Activated naive CD4-positive, alpha-beta T cell treated with anti-CD3 and anti-CD28 coated beads, Interleukin-2, amount 10 ng/mL, durations not matched to agents 7 days and 5 days (primary cell): Measurements from ENCODE around the gene NTM.

Source experiments
- CTCF ChIA-PET: fragments of 350-600 bp; sonication (Branson Sonifier 250); formaldehyde crosslinking; loops from one replicate; lab custom pipeline; 2021; ENCODE audit warnings: antibody characterized with exemption; lab: Charles Lee
- DNase-seq: peaks from one replicate; pipeline ENCODE4 v3.0.0-alpha.2; 2020
- H3K27ac Mint-ChIP-seq: one replicate; pipeline ENCODE4 v1.8.0; 2021; ENCODE audit warnings: mild to moderate bottlenecking, moderate library complexity, mixed read lengths
- H3K27me3 Mint-ChIP-seq: one replicate; pipeline ENCODE4 v1.8.0; 2021; ENCODE audit warnings: mild to moderate bottlenecking, mixed read lengths
- H3K36me3 Mint-ChIP-seq: one replicate; pipeline ENCODE4 v1.8.0; 2021; ENCODE audit warnings: mixed read lengths
- H3K4me1 Mint-ChIP-seq: one replicate; pipeline ENCODE4 v1.8.0; 2021; ENCODE audit warnings: mixed read lengths
- H3K4me3 Mint-ChIP-seq: one replicate; pipeline ENCODE4 v1.8.0; 2021; ENCODE audit warnings: mild to moderate bottlenecking, moderate library complexity, mixed read lengths
- H3K9me3 Mint-ChIP-seq: one replicate; pipeline ENCODE4 v1.8.0; 2021; ENCODE audit warnings: mixed read lengths

NTM gene

GRCh38 chr11:131354251-131354701 lies 16.1 kb upstream of the NTM start:
- H3K27ac Mint-ChIP-seq = no peak overlapping the region
- no peak overlapping the region for H3K4me3 Mint-ChIP-seq
- CTCF ChIA-PET = no interaction called here
- H3K4me1 Mint-ChIP-seq = no peaks in the 10 kb centered on the region
- H3K9me3 Mint-ChIP-seq = peaks cover 5% of the 10 kb centered on the region
- DNase-seq = no peak
- H3K27me3 Mint-ChIP-seq = no peaks in the 10 kb centered on the region
- no peaks in the 10 kb centered on the region for H3K36me3 Mint-ChIP-seq

DNA sequence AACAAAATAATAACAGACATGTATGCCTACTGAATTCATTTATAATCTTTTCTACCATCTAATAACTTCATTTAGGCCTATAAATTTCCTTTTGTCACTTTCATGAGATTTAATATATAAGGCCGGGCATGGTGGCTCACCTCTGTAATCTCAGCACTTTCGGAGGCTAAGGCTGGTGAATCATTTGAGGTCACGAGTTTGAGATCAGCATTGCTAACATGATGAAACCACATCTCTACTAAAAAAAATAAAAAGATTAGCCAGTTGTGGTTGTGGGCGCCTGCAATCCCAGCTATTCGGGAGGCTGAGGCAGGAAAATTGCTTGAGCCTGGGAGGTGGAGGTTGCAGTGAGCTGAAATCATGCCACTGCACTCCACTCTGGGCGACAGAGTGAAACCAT lies 14.2 kb upstream of the NTM start:
- Mint-ChIP-seq H3K4me1 (no peaks in the 10 kb centered on the region), H3K27ac (no peak overlapping the region), H3K36me3 (no peaks in the 10 kb centered on the region), H3K9me3 (peaks cover 2% of the 10 kb centered on the region), H3K27me3 (no peaks in the 10 kb centered on the region), H3K4me3 (no peak overlapping the region)
- no peak for DNase-seq
- CTCF ChIA-PET = no interaction called here

GRCh38 chr11:131365329-131365930 lies 5.0 kb upstream of the NTM start:
- CTCF ChIA-PET = no interaction called here
- H3K4me3 Mint-ChIP-seq = no peak overlapping the region
- H3K4me1 Mint-ChIP-seq = no peaks in the 10 kb centered on the region

DNA sequence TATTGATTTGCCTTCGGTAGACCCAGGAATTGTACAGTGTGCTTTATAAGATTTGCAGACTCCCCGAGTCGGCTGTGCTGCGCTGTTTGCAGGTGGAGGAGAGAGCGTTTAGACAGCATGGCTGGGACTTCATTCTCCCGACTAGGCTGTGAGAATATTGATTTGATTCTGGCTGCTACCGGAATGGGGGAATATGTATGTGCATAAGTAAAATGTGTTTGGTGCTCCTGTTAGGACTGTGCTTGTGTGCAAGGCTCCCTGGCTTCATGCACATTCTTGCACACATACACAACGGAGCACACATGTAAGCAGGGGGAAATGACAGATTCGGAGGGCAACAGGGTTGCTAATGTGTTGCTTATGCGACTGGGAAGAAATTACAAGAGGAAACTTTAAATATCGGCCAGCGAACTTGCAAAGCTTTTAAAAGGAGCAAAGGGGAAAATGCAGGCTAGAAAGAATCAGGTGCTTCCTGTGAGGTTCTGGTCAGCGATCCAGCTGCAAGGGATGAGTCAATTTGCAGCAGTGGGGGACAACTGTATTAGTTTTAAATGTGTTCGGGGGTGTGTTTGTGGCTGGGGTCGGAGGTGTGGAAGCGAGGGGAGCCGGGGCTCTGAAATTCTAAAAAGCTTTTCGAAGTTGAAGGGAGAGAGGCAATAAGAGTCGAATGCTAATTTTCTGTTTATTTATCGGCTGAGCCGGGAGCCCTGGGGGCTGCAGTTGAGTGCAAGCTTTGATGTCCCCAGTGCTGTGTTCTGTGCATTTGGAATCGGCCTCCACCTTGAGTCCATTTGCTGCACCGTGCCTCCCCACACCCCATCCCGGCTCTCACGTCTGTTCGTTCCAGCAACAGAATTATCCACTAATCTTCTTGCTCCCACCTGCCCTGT lies 731 bp downstream of the NTM start:
- no peaks in the 10 kb centered on the region for H3K4me1 Mint-ChIP-seq
- CTCF ChIA-PET = no interaction called here

More at GRCh38 chr11:131365329-131365930, 5.0 kb upstream of the NTM start:
- Mint-ChIP-seq H3K9me3 (peaks cover 3% of the 10 kb centered on the region), H3K36me3 (no peaks in the 10 kb centered on the region), H3K27me3 (no peaks in the 10 kb centered on the region), H3K27ac (no peak overlapping the region)
- no peak for DNase-seq

DNA sequence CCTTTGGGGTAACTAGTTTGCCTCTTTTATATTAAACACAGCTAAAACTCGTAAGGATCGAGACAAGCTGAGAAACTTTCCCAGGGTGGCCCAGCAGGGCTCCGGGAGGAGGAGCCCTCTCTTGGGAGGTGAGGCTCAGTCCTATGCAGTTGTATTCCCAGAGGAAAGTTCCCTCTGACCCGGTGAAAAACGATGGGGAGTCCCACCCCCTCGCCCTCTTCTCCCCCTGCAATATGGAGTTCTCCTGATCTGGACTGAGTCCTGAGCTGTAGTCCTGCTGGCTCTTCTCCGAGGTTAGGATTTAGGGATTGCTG lies 1.3 kb downstream of the NTM start:
- H3K27ac Mint-ChIP-seq = no peak overlapping the region
- no peak for DNase-seq
- H3K27me3 Mint-ChIP-seq = peaks cover 3% of the 10 kb centered on the region
- CTCF ChIA-PET = no interaction called here
- no peaks in the 10 kb centered on the region for H3K9me3 Mint-ChIP-seq
- no peaks in the 10 kb centered on the region for H3K4me1 Mint-ChIP-seq
- no peaks in the 10 kb centered on the region for H3K36me3 Mint-ChIP-seq
- no peak overlapping the region for H3K4me3 Mint-ChIP-seq

More for the DNA sequence above, 731 bp downstream of the NTM start:
- Mint-ChIP-seq H3K9me3 (no peaks in the 10 kb centered on the region), H3K36me3 (no peaks in the 10 kb centered on the region), H3K4me3 (no peak overlapping the region), H3K27ac (no peak overlapping the region), H3K27me3 (peaks cover 3% of the 10 kb centered on the region)
- DNase-seq = no peak

DNA sequence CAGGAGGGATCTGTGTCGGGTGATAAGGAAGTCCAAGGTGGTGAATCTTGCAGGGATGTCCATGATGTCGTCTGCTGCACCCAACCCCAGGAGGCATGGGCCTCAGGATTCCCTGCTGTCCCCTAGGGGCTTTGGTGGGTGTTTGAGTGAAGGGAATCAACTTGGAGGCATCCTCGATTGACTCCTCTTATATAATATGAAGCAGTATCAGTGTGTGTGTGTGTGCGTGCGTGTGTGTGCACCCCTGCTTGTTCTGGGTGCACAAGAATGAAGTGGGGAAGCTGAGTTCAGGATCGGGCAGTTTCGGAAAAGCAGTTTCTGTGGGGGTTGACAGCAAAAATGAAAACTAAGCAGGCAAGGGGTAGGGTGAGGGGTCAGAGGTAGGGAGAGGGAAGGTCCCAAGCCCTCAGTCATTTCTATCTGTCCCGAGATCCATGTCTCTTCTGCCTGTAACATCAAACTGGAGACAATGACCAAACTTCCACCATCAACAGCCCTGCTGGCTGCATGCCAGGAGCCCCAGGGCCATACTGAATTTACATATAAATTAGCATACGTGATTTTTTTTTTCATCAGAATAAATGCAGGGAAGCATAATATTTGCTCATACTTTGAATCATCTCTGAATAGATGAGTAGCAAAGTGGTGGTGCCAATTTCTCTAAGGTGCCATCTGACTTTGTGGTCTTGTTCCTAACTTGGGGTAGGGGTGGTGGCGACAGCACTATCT lies 2.0 kb downstream of the NTM start:
- Mint-ChIP-seq H3K36me3 (no peaks in the 10 kb centered on the region), H3K9me3 (no peaks in the 10 kb centered on the region), H3K27me3 (peaks cover 3% of the 10 kb centered on the region), H3K4me1 (no peaks in the 10 kb centered on the region), H3K27ac (no peak overlapping the region), H3K4me3 (no peak overlapping the region)
- DNase-seq = no peak
- CTCF ChIA-PET = no interaction called here

GRCh38 chr11:131373095-131373725 lies 2.8 kb downstream of the NTM start:
- Mint-ChIP-seq H3K4me3 (no peak overlapping the region), H3K36me3 (no peaks in the 10 kb centered on the region), H3K4me1 (no peaks in the 10 kb centered on the region), H3K27me3 (peaks cover 3% of the 10 kb centered on the region), H3K27ac (no peak overlapping the region), H3K9me3 (no peaks in the 10 kb centered on the region)
- DNase-seq = no peak
- CTCF ChIA-PET = no interaction called here

- CTCF ChIA-PET = no interaction called here
- no peak overlapping the region for H3K27ac Mint-ChIP-seq
- no peaks in the 10 kb centered on the region for H3K4me1 Mint-ChIP-seq
- no peak for DNase-seq
- H3K27me3 Mint-ChIP-seq = peaks cover 3% of the 10 kb centered on the region
- no peaks in the 10 kb centered on the region for H3K9me3 Mint-ChIP-seq
- H3K36me3 Mint-ChIP-seq = no peaks in the 10 kb centered on the region
- no peak overlapping the region for H3K4me3 Mint-ChIP-seq
Measured at GRCh38 chr11:131373756-131374155, 3.3 kb downstream of the NTM start.

- Mint-ChIP-seq H3K36me3 (no peaks in the 10 kb centered on the region), H3K4me1 (no peaks in the 10 kb centered on the region), H3K9me3 (no peaks in the 10 kb centered on the region), H3K4me3 (no peak overlapping the region), H3K27ac (no peak overlapping the region), H3K27me3 (peaks cover 3% of the 10 kb centered on the region)
- CTCF ChIA-PET = no interaction called here
- DNase-seq = no peak
Measured at GRCh38 chr11:131375421-131375820, 5.0 kb downstream of the NTM start.

DNA sequence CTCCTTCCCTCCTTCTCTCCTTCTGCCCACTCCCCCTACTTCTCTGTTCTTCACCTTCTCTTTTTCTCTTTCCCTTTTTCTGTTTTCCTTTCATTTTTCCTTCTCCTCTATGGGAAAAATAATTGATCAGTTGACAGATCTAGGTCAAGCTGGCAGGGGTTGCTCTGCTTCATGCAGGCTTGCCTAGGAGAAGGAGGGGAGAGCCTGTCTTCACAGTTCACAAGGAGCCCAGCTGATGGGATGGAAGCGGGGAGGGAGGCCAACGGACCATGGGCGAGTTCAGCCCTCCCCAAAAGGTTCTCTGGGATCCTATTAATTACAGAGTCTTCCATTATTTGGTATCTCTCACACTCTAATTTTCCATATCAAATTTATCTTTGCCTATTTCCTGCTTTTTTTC lies 5.5 kb downstream of the NTM start:
- no peaks in the 10 kb centered on the region for H3K4me1 Mint-ChIP-seq
- no peak overlapping the region for H3K4me3 Mint-ChIP-seq
- CTCF ChIA-PET = no interaction called here
- H3K36me3 Mint-ChIP-seq = no peaks in the 10 kb centered on the region
- no peak overlapping the region for H3K27ac Mint-ChIP-seq
- no peak for DNase-seq
- peaks cover 3% of the 10 kb centered on the region for H3K27me3 Mint-ChIP-seq
- H3K9me3 Mint-ChIP-seq = no peaks in the 10 kb centered on the region

- Mint-ChIP-seq H3K36me3 (no peaks in the 10 kb centered on the region), H3K9me3 (no peaks in the 10 kb centered on the region), H3K4me1 (no peaks in the 10 kb centered on the region), H3K4me3 (no peak overlapping the region), H3K27ac (no peak overlapping the region), H3K27me3 (no peaks in the 10 kb centered on the region)
- no peak for DNase-seq
- CTCF ChIA-PET = no interaction called here
Measured at GRCh38 chr11:131378931-131379330, 8.5 kb downstream of the NTM start.

DNA sequence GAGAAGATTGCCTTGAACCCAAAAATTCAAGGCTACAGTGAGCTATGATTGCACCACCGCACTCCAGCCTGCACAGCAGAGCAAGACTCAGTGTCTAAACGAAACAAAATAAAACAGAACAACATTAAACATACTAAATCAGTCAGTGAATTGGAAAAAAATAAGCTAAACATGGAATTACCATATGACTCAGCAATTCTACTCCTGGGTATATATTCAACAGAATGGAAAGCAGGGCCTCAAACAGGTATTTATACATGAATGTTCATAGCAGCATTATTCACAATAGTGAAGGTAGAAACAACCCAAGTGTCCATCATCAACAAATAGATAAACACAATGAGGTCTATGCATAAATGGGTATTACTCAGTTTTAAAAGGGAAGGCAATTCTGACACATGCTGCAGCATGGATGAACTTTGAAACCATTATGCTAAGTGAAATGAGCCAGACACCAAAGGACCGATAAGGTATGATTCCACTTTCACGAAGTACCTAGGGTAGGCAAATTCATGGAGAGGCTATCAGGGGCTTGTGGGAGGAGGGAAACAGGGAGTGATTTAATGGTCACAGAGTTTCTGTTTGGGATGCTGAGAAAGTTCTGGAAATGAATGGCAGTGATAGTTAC lies 15.5 kb downstream of the NTM start:
- H3K27ac Mint-ChIP-seq = no peak overlapping the region
- no peak for DNase-seq

GRCh38 chr11:131386408-131386807 lies 16.0 kb downstream of the NTM start:
- Mint-ChIP-seq H3K9me3 (peaks cover 6% of the 10 kb centered on the region), H3K4me3 (no peak overlapping the region), H3K27me3 (no peaks in the 10 kb centered on the region), H3K4me1 (no peaks in the 10 kb centered on the region), H3K36me3 (no peaks in the 10 kb centered on the region), H3K27ac (no peak overlapping the region)
- CTCF ChIA-PET = no interaction called here
- no peak for DNase-seq

More for the DNA sequence above, 15.5 kb downstream of the NTM start:
- Mint-ChIP-seq H3K4me3 (no peak overlapping the region), H3K27me3 (no peaks in the 10 kb centered on the region), H3K36me3 (no peaks in the 10 kb centered on the region), H3K9me3 (peaks cover 6% of the 10 kb centered on the region), H3K4me1 (no peaks in the 10 kb centered on the region)
- CTCF ChIA-PET = no interaction called here

DNA sequence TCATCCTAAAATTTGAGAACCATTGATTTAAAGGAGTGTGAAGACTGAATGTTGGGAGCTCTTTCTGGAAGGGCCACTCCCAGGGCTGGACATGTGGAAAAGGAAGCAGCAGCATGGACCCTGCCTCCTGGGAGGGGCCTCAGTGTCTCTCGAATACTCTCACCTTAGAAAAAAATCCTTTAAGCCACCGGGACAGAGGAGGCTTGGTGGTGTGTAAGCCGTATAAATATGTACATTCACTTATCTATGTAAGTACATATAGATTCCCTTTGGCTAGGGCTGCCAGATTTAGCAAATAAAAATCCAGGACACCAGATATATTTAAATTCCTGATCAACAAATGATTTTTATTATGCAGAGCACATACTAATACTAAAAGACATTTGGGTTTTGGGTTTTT lies 17.6 kb downstream of the NTM start:
- no peaks in the 10 kb centered on the region for H3K4me1 Mint-ChIP-seq
- CTCF ChIA-PET = no interaction called here
- H3K36me3 Mint-ChIP-seq = no peaks in the 10 kb centered on the region
- no peak overlapping the region for H3K27ac Mint-ChIP-seq
- H3K4me3 Mint-ChIP-seq = no peak overlapping the region
- peaks cover 6% of the 10 kb centered on the region for H3K9me3 Mint-ChIP-seq
- no peak for DNase-seq
- no peaks in the 10 kb centered on the region for H3K27me3 Mint-ChIP-seq
